ENCODE measurements around the gene SUSD3. TPM values are rescaled to one million over a fixed set of nuclear protein-coding genes. Genes with fewer than 3 reads are reported as not detected.

SUSD3 gene
- total RNA-seq, 2 experiments from 2014 or later: 34.6 to 36.7 TPM

GRCh38 chr9:93110311-93110855 lies 51.9 kb downstream of the SUSD3 start:
- Mint-ChIP-seq H3K4me1 (ENCODE audit: low read depth) (peaks cover 41% of the 10 kb centered on the region), H3K9me3 (no peaks in the 10 kb centered on the region), H3K27ac (no peak overlapping the region), H3K36me3 (ENCODE audit: low read depth) (peaks cover 17% of the 10 kb centered on the region), H3K4me3 (no peak overlapping the region), H3K27me3 (no peaks in the 10 kb centered on the region)
- CTCF ChIA-PET: interaction anchor here (1.8 to 3.6 kb wide), 4 partner anchors 9 to 50 kb away, joined by 12 to 48 read pairs (median 26); partner anchors contain the start of gene CARD19
- POLR2A ChIA-PET: interaction anchor here (0.6 to 0.7 kb wide), 2 partner anchors 46 to 344 kb away, joined by 3 read pairs; no protein-coding TSS in a partner anchor
- DNase-seq: no peak
- no peak for ATAC-seq
- intact Hi-C loops (cut with micrococcal nuclease): no loop called here
- TF ChIP-seq CTCF (IDR thresholded peaks at IDR 0.05): no peak

- Mint-ChIP-seq H3K27ac (no peak overlapping the region), H3K36me3 (ENCODE audit: low read depth) (peaks cover 14% of the 10 kb centered on the region), H3K4me1 (ENCODE audit: low read depth) (peaks cover 37% of the 10 kb centered on the region), H3K4me3 (no peak overlapping the region), H3K9me3 (no peaks in the 10 kb centered on the region), H3K27me3 (no peaks in the 10 kb centered on the region)
- TF ChIP-seq CTCF (IDR thresholded peaks at IDR 0.05): no peak
- ChIA-PET POLR2A (no interaction called here), CTCF (no interaction called here)
- DNase-seq (no peak), ATAC-seq (no peak)
- intact Hi-C loops (cut with micrococcal nuclease): no loop called here
These were observed 52.5 kb downstream of the SUSD3 start for GRCh38 chr9:93111001-93111370.

- no peaks in the 10 kb centered on the region for H3K27me3 Mint-ChIP-seq
- CTCF ChIA-PET: interaction anchor here (1.0 kb wide), 1 partner anchor 14 kb away, joined by 3 read pairs; no protein-coding TSS in a partner anchor
- no peak overlapping the region for H3K4me3 Mint-ChIP-seq
- peaks cover 14% of the 10 kb centered on the region for H3K36me3 Mint-ChIP-seq (ENCODE audit: low read depth)
- H3K4me1 Mint-ChIP-seq (ENCODE audit: low read depth): peaks cover 33% of the 10 kb centered on the region
- H3K9me3 Mint-ChIP-seq: no peaks in the 10 kb centered on the region
- ATAC-seq (no peak), DNase-seq (no peak)
- TF ChIP-seq CTCF (IDR thresholded peaks at IDR 0.05): no peak
- peak overlapping the region; percentile 6 for H3K27ac Mint-ChIP-seq
- POLR2A ChIA-PET: interaction anchor here (0.9 kb wide), 1 partner anchor 17 kb away, joined by 3 read pairs; no protein-coding TSS in a partner anchor
- intact Hi-C loops (cut with micrococcal nuclease): no loop called here
These were observed 53.0 kb downstream of the SUSD3 start for GRCh38 chr9:93111371-93112115.

GRCh38 chr9:93112116-93112863 lies 53.8 kb downstream of the SUSD3 start:
- Mint-ChIP-seq H3K4me1 (ENCODE audit: low read depth) (peaks cover 26% of the 10 kb centered on the region), H3K9me3 (no peaks in the 10 kb centered on the region), H3K27ac (no peak overlapping the region), H3K4me3 (no peak overlapping the region), H3K27me3 (no peaks in the 10 kb centered on the region), H3K36me3 (ENCODE audit: low read depth) (peaks cover 14% of the 10 kb centered on the region)
- ATAC-seq (no peak), DNase-seq (peak; percentile 1)
- intact Hi-C loops (cut with micrococcal nuclease): no loop called here
- CTCF ChIA-PET: interaction anchor here (0.8 to 1.2 kb wide), 3 partner anchors 13 to 109 kb away, joined by 3 read pairs; partner anchors contain the start of gene NINJ1
- POLR2A ChIA-PET: interaction anchor here (0.9 to 1.3 kb wide), 2 partner anchors 18 to 22 kb away, joined by 3 to 4 read pairs; partner anchors contain the start of gene NINJ1
- no peak for TF ChIP-seq CTCF (IDR thresholded peaks at IDR 0.05)

Data from activated CD8-positive, alpha-beta T cell treated with anti-CD3 and anti-CD28 coated beads for 36 hours (primary cell).